Inflammatory macrophage (primary cell): ENCODE results near the gene PATJ.

ENCODE experiments used
- DNase-seq, 2 donors: peaks; one replicate each; pipeline ENCODE4 v3.0.0-alpha.2; 2020 to 2022

Gene PATJ

GRCh38 chr1:62003777-62004176, 261.5 kb downstream of the PATJ start:
- no peak for DNase-seq

GRCh38 chr1:62006690-62007089, 264.4 kb downstream of the PATJ start:
- DNase-seq = no peak

DNA sequence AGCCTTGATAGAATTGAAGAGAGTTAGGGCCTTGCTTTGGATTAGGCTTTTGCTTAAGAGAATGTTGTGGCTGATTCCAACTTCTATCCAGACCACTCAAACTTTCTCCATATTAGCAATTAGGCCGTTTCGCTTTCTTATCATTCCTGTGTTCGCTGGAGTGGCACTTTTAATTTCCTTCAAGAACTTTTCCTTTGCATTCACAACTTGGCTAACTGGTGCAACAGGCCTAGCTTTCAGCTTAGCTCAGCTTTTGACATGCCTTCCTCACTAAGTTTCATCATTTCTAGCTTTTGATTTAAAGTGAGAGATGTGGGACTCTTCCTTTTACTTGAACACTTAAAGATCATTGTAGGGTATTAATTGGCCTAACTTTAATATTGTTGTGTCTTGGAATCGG, 268.7 kb downstream of the PATJ start:
- no peak for DNase-seq

DNA sequence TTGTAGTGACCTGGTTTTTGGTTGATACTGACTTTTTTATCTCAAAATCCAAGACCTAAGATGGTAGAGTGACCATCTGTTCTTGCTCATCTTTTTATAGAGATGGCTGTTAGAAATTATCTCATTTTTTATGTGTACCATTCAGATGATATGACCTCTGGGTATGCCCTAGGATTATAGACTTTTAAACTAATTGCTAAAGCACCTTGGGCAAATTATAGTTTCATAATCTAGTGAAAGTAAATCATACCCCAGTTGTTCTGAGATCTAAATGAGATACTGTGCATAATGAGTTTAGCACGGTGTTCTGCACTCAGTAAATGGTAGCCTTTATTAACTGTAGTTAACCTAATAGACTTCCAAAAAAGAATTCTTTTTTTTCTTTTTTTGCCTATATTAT, 269.8 kb downstream of the PATJ start:
- DNase-seq = no peak

DNA sequence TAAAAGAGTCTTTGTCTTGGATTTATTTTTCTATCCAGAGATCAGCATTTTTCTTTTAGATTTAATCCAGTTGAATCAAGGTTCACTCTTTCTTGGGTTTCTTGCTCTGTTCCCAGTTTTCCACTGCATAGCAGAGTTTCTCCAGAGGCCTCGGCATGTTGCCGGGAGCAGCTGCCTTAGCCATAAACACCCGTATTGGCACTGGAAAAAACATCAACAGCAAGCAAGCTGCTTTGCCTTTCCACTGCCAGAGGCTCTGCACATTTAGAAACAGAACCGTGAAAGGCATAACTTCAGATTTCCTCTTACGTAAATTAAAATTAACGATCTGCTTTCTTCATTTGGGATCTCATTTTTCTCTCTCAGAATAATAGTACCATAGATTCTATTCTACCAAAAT, 270.6 kb downstream of the PATJ start:
- DNase-seq = no peak

GRCh38 chr1:62013264-62013663, 271.0 kb downstream of the PATJ start:
- DNase-seq = no peak

GRCh38 chr1:62022382-62022983, 280.2 kb downstream of the PATJ start:
- no peak for DNase-seq

GRCh38 chr1:62024690-62025089, 282.4 kb downstream of the PATJ start:
- DNase-seq = no peak

DNA sequence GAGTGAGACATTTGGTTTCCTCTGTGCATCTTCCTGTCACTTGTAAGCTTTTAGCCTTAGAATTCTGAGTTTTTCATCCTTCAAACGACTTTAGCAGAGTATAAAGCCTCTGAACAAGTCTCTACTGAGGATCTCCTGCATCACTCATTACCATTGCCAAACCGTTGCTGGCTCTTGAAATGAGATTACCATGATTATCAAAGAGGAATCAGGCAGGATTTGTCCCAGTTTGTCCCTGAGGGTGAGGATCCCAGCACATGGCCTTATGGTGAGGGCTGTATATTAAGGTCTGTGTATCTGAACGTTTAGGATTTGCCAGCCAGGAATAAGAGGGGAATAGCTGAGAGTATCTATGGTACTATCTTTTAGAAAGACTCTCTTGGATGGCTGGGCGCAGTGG, 282.9 kb downstream of the PATJ start:
- no peak for DNase-seq

DNA sequence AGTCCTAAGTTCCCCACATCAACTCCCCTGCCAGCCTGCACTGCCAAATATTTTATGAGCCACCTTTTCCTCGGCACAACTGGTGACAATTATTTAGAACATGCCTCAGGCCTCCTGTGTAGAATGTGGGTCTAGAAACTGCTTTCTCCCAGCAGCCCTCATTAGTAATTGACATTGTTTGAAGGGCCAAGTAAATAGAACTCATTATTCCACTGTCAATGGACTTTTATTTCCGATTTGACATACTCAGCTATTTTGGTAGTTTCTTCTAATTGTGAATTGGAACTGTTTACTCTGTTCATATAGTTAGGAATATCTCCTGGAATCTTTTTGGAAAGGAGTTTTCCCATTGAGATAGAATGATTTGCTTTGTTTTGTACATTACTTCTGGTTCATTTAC, 283.6 kb downstream of the PATJ start:
- DNase-seq = no peak

GRCh38 chr1:62029704-62030103, 287.4 kb downstream of the PATJ start:
- no peak for DNase-seq

DNA sequence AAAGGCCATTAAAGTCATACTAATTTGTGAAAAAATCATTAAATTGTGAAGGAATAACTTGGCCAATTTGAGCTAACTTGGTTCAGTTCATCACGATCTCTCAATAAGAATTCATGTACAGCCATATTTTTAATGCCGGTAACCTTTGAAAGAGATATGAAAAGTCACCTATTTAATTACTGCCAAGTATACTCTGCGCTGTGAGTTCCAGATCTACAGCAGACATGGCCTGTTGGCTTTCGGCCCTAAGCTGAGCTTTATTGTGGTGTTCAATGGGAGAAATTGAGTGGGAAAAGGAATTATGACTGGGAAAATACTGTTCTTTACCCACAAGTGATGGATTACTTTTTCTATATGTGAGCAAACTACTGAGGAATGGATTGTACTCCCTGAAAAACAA, 292.5 kb downstream of the PATJ start:
- DNase-seq = no peak

- no peak for DNase-seq
Observed at GRCh38 chr1:62037274-62037673, 295.0 kb downstream of the PATJ start.

DNA sequence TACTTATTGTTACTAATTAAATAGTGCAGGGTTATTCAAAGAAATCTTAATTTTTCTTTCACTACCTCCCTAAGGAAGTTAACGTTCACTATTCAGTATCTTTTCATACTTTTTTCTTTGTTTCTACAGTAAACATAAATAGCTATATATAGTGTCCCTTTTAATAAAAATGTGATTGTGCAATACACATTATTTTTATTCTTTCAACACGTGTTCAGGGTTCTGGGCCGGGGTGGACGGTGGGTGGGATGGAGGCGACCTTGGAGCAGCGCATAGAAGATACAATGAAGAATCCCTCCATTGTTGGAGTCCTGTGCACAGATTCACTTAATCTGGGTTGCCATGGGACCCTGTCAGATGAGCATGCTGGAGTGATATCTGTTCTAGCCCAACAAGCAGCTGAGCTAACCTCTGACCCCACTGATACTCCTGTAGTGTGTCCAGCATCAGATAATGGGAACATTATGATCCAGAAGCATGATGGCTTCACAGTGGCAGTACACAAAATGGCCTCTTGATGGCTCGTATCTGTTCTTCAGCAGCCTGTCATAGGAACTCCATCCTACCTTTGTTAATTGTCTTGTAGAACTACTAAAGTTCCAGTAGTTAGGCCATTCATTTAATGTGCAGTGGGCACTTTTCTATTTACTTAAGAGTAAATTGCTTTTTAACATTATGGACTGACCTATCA, 296.5 kb downstream of the PATJ start:
- DNase-seq = no peak

- DNase-seq = no peak
Observed at GRCh38 chr1:62040450-62040849, 298.2 kb downstream of the PATJ start.

GRCh38 chr1:62040973-62041372, 298.7 kb downstream of the PATJ start:
- DNase-seq = no peak

DNA sequence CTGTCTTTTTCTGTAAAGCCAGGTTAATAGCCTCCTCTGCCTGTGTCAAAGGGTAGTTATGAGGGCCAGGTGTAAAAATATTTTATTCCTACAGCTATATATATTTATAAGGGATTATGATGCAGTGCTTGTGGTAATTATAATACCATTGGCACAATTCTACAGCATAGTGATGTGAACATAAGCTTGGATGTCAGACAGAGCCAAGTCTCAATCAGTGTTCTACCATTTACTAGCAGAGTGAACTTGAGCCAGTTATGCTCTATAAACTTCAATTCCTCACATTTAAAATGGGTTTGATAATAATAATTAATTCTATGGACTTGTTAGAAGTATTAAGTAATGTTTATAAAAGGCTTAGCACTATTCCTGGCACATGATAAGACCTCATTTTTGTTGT, 300.9 kb downstream of the PATJ start:
- no peak for DNase-seq

- DNase-seq = no peak
Observed at GRCh38 chr1:62045574-62045973, 303.3 kb downstream of the PATJ start.

GRCh38 chr1:62046927-62047326, 304.6 kb downstream of the PATJ start:
- no peak for DNase-seq

DNA sequence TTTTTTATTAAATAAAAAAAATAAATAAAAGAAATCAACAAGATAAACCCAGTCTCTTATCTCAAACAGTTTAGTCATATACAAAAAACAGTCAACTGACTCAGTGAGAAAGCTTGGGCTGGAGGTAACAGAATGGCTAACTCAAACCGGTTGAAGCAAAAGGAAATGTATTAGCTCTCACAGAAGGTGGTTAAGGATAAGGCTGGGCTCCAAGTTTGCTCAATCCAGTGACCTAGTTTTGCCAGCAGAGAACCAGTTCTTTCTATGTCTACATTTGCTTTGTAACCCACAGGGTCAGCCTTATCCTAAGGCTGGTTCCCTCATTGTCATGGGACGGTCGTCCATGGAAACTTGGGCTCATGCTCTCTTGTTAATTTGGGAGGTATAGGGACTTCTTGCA, 307.9 kb downstream of the PATJ start:
- no peak for DNase-seq

DNA sequence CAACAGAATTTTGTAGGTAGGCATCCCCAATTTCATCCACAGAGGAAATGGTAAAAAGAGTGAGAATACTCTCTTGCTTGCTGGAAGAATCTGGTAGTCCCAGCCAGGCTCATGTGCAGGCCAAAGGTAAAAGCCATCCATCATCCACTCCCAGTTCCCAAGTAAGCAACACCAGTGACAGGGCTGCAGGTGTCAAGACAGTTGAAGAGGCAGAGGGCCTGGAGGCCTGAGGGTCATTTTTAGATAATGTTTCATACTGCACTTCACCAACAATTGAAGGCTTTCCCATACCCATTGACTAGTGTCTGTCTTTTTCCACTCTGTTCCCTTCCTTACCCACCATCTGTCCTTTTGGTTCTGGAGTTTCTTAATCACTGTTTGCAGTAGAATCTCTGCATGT, 310.7 kb downstream of the PATJ start:
- DNase-seq = no peak

DNA sequence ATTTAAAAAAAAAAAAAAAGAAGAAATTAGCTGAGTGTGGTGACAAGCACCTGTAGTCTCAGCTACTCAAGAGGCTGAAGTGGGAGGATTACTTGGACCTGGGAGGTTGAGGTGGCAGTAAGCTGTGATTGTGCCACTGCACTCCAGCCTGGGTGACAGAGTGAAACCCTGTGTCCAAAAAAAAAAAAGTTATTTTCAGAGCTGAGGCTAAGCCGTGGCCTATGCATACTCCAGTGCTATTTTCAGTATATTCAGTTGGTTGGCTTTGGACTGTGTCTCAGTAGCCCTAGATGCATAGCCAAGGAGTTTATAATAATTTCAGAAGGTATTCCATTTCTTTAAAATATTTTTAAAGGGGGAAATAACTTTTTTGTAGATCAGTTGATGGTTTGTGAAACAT, 311.9 kb downstream of the PATJ start:
- DNase-seq = no peak

DNA sequence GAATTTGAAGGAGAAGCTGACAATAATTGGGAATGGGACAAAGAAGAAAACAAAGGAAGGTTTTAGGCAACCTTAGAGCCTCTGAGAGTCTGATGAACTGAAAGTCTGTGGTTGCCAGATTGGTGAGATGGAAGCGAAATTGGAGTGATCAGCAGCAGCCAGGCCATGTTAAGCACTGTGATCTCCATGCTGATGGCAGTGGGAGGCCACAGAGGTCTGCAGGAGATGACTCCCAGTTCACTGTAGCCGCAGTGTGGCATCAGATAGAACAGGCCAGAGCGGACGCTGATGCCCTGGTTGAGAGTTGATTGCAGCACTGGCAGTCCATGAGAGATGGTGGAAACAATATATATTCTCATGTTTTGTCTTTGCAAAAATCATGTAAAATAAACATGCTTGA, 314.9 kb downstream of the PATJ start:
- no peak for DNase-seq

DNA sequence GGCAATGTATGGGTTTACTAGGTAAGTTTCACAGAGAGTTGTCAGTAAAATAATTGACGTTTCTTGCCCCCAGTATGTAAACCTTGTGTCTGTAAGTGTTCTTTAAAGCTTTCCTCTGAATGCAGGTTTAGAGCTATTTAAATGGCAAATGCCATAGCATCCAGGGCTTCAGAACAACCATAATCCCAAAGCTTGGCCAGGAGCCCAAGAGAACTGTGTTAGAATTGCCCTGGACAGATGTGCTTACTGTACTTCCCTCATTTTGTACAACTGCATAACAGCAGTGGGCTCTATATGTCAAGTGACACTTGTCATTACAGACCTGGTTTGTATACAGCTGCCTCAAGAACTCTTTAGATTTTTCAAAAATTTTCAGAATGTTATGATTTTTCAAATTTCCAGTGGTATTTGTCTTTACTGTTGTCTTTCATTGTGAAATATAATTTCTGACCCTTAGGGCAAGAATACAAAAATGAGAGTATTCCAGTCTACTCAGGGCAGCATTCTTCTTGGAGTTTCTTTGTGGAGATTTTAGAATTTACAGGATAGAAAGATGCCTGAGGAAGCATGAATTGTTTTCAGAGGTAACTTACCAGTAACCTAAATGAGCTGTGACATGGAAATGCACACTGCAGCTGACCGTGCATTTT, 315.5 kb downstream of the PATJ start:
- DNase-seq = no peak
